Endothelial cell (in vitro differentiated cells): Measurements from ENCODE around the gene AADAT. TPM values are rescaled to one million over a fixed set of nuclear protein-coding genes. Genes with fewer than 3 reads are reported as not detected.
"Not testable (repeated sequence)": the region's sequence is repeated elsewhere in the genome, so short reads cannot be mapped to it uniquely, and the experiment has no call there.

Source experiments
- DNase-seq: peaks from one replicate; pipeline ENCODE4 v3.0.0; 2021; ENCODE audit warnings: low spot score
- H3K27ac Mint-ChIP-seq: one replicate; pipeline ENCODE4 v1.8.0; 2021; ENCODE audit warnings: mixed read lengths, inconsistent platforms; ENCODE audit not compliant: unreplicated experiment
- H3K27me3 Mint-ChIP-seq: one replicate; pipeline ENCODE4 v1.8.0; 2021; ENCODE audit warnings: mild to moderate bottlenecking, moderate library complexity, mixed read lengths, inconsistent platforms; ENCODE audit not compliant: unreplicated experiment
- H3K36me3 Mint-ChIP-seq: one replicate; pipeline ENCODE4 v1.8.0; 2021; ENCODE audit warnings: mild to moderate bottlenecking, low read depth, mixed read lengths, inconsistent platforms; ENCODE audit not compliant: unreplicated experiment
- H3K4me1 Mint-ChIP-seq: one replicate; pipeline ENCODE4 v1.8.0; 2021; ENCODE audit warnings: mild to moderate bottlenecking, mixed read lengths, inconsistent platforms; ENCODE audit not compliant: unreplicated experiment
- H3K4me3 Mint-ChIP-seq: one replicate; pipeline ENCODE4 v1.8.0; 2021; ENCODE audit warnings: mild to moderate bottlenecking, mixed read lengths, inconsistent platforms; ENCODE audit not compliant: unreplicated experiment
- H3K9me3 Mint-ChIP-seq: one replicate; pipeline ENCODE4 v1.8.0; 2021; ENCODE audit warnings: mixed read lengths, inconsistent platforms; ENCODE audit not compliant: unreplicated experiment
- total RNA-seq: library from RNA; stranded (reverse); fragmentation: NEBNext Ultra II Directional; extraction: Animal tissue kit (Norgen Biotek cat#: 25700); gene quantifications from one replicate; pipeline ENCODE4 v1.2.1, GENCODE V29; 2021; ENCODE audit not compliant: unreplicated experiment
- TF ChIP-seq, protein P1 (sequence below): fragments of 200-600 bp; sonication (generic); IDR thresholded peaks from one replicate; pipeline ENCODE4 v1.5.0; 2021; ENCODE audit warnings: antibody characterized with exemption; ENCODE audit not compliant: unreplicated experiment

Gene AADAT
- total RNA-seq, 1 donor from 2014 or later = 6.6 TPM

DNA sequence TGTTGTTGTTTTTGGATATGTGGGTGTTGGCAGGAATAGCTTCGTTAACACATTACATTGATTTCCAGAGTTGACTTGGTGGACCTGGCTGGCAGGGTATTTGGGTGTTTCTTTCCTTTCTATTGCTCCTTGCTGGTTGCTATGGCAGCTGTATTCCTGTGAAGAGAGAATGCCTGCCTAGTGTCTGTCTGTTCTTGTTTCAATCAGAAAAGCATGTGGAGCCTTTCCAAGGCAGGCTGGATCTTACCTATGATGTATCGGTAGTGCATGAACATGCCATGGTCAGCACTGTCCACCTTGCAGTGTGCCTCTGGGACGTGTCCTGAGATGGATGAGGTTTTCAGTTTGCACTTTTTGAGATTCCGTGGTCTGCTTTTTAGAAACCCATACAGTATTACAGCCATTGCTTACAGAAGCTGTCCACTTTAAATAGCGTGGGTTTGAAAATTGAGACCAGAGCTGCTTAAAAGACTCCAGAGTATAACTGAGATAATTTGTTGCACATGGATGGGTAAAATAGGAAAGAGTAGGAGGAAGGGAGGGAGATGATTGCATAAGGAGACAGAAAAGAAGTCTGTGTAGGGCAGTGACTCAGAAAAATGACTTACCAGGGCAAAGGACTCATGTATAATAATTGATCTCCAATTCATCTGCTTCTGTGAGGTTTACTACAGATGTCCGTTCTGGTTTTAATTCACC lies 20.0 kb upstream of the AADAT start:
- DNase-seq = no peak
- TF ChIP-seq, protein P1, sequence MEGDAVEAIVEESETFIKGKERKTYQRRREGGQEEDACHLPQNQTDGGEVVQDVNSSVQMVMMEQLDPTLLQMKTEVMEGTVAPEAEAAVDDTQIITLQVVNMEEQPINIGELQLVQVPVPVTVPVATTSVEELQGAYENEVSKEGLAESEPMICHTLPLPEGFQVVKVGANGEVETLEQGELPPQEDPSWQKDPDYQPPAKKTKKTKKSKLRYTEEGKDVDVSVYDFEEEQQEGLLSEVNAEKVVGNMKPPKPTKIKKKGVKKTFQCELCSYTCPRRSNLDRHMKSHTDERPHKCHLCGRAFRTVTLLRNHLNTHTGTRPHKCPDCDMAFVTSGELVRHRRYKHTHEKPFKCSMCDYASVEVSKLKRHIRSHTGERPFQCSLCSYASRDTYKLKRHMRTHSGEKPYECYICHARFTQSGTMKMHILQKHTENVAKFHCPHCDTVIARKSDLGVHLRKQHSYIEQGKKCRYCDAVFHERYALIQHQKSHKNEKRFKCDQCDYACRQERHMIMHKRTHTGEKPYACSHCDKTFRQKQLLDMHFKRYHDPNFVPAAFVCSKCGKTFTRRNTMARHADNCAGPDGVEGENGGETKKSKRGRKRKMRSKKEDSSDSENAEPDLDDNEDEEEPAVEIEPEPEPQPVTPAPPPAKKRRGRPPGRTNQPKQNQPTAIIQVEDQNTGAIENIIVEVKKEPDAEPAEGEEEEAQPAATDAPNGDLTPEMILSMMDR = no peak
- H3K36me3 Mint-ChIP-seq = no peaks in the 10 kb centered on the region
- H3K4me1 Mint-ChIP-seq = no peaks in the 10 kb centered on the region
- no peaks in the 10 kb centered on the region for H3K27me3 Mint-ChIP-seq
- no peak overlapping the region for H3K4me3 Mint-ChIP-seq
- H3K9me3 Mint-ChIP-seq = no peaks in the 10 kb centered on the region
- no peak overlapping the region for H3K27ac Mint-ChIP-seq

- TF ChIP-seq, protein P1 = no peak
- DNase-seq = no peak
- Mint-ChIP-seq H3K4me3 (no peak overlapping the region), H3K4me1 (no peaks in the 10 kb centered on the region), H3K27ac (no peak overlapping the region), H3K9me3 (no peaks in the 10 kb centered on the region), H3K27me3 (no peaks in the 10 kb centered on the region), H3K36me3 (no peaks in the 10 kb centered on the region)
Measured at GRCh38 chr4:170106900-170107299, 17.1 kb upstream of the AADAT start.

DNA sequence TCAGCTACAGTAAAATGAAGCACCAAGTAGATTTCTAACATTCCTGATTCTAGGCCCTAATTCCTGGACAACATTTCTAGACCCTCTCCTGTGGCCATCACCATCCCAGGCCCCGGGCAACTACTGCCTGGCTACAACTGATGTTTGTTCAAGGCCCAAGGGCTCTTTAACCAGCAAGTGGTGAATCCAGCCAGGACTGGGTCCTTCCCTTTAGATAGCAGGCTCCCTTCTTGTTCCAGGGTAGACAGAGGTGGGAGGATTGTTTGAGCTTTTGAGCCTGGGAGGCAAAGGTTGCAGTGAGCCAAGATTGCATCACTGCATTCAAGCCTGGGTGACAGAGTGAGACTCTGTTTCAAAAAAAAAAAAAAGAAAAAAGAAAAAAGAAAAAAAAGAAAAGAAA lies 12.7 kb upstream of the AADAT start:
- H3K36me3 Mint-ChIP-seq = peaks cover 3% of the 10 kb centered on the region
- H3K4me1 Mint-ChIP-seq = no peaks in the 10 kb centered on the region
- DNase-seq = no peak
- H3K27me3 Mint-ChIP-seq = no peaks in the 10 kb centered on the region
- TF ChIP-seq, protein P1 = no peak
- H3K4me3 Mint-ChIP-seq = no peak overlapping the region
- H3K9me3 Mint-ChIP-seq = no peaks in the 10 kb centered on the region
- H3K27ac Mint-ChIP-seq = no peak overlapping the region

DNA sequence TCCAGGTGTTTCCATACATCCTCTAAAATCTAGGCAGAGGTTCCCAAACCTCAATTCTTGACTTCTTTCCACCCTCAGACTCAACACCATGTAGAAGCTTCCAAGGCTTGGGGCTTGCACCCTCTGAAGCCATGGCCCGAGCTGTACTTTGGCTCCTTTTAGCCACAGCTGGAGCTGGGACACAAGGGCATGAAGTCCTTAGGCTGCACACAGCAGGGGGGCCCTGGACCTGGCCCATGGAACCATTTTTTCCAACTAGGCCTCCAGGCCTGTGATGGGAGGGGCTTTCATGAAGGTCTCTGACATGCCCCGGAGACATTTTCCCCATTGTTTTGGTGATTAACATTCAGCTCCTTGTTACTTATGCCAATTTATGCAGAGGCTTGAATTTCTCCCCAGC lies 8.4 kb upstream of the AADAT start:
- not testable (repeated sequence) for H3K36me3 Mint-ChIP-seq, DNase-seq, H3K9me3 Mint-ChIP-seq, H3K27me3 Mint-ChIP-seq, H3K27ac Mint-ChIP-seq, H3K4me1 Mint-ChIP-seq, H3K4me3 Mint-ChIP-seq

DNA sequence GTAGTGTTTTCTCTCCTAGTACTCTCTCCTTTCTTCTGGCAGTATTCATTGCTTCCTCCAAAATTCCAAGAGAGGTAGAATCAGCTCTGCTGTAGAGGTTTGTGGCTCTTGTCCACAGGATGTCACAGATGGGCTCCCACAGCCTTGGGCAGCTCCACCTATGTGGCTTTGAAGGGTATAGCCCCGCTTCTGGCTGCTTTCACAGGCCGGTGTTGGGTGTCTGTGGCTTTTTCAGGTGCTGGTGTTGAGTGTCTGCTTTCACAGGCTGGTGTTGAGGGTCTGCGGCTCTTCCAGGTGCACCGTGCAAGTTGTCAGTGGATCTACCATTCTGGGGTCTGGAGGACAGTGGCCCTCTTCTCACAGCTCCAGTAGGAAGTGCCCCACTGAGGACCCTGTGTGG lies 7.9 kb upstream of the AADAT start:
- Mint-ChIP-seq H3K27ac (no peak overlapping the region), H3K4me3 (no peak overlapping the region), H3K27me3 (no peaks in the 10 kb centered on the region), H3K36me3 (peaks cover 3% of the 10 kb centered on the region), H3K4me1 (no peaks in the 10 kb centered on the region), H3K9me3 (no peaks in the 10 kb centered on the region)
- TF ChIP-seq, protein P1 = no peak
- no peak for DNase-seq
